IMR-90 (cell line): ENCODE results near the gene GCK. TPM values are rescaled to one million over a fixed set of nuclear protein-coding genes. Genes with fewer than 3 reads are reported as not detected.
A peak's percentile ranks its signal among the peaks of the same experiment; 100 is the strongest.

Experiments used
- ATAC-seq: fragments of 200-7000 bp; cut with Tn5 transposase; 2 replicates; pipeline ENCODE4 v1.9.1; 2020; ENCODE audit warnings: low read depth, mild to moderate bottlenecking, moderate library complexity
- BruUV-seq: library from RNA; stranded (reverse); fragments of 400-500 nt; replicated peaks from 2 replicates; lab custom pipeline; 2021; lab: Mats Ljungman, UMichigan
- CTCF ChIA-PET: fragments of 300-600 bp; formaldehyde crosslinking; extraction: SDS; loops from one replicate; lab custom pipeline; 2021; ENCODE audit warnings: antibody characterized with exemption; lab: Yijun Ruan, JAX
- POLR2A ChIA-PET: fragments of 300-600 bp; sonication (Branson Sonifier 250); formaldehyde crosslinking; loops from one replicate; lab custom pipeline; 2022; ENCODE audit warnings: antibody characterized with exemption; ENCODE audit not compliant: unreplicated experiment; lab: Charles Lee
- DNase-seq: peaks from one replicate; pipeline ENCODE4 v3.0.0; 2013
- H2AFZ ChIP-seq: replicated peaks from 2 replicates; pipeline ENCODE3; 2013; ENCODE audit warnings: low read length, mild to moderate bottlenecking; ENCODE audit not compliant: poor library complexity
- H2AK5ac ChIP-seq: 2 replicates; pipeline ENCODE4 v1.6.1; 2013; ENCODE audit warnings: low read depth, low read length, inconsistent platforms
- H2AK9ac ChIP-seq: replicated peaks from 2 replicates; pipeline ENCODE3; 2013; ENCODE audit warnings: mild to moderate bottlenecking, low read depth, low read length, moderate library complexity; ENCODE audit not compliant: poor library complexity
- H2BK120ac ChIP-seq: 2 replicates; pipeline ENCODE4 v1.6.1; 2013; ENCODE audit warnings: low read depth, low read length, inconsistent platforms
- H2BK15ac ChIP-seq: 3 replicates; pipeline ENCODE4 v1.6.1; 2013; ENCODE audit warnings: low read depth, low read length, inconsistent platforms
- H2BK20ac ChIP-seq: 2 replicates; pipeline ENCODE4 v1.6.1; 2013; ENCODE audit warnings: low read depth, mild to moderate bottlenecking, inconsistent platforms, low read length, moderate library complexity
- H2BK5ac ChIP-seq: 2 replicates; pipeline ENCODE4 v1.6.1; 2013; ENCODE audit warnings: mild to moderate bottlenecking, low read depth, low read length, inconsistent platforms; ENCODE audit not compliant: poor library complexity, severe bottlenecking
- H3K14ac ChIP-seq: replicated peaks from 2 replicates; pipeline ENCODE4 v1.6.1; 2013; ENCODE audit warnings: low read depth, low read length, inconsistent platforms
- H3K18ac ChIP-seq: 2 replicates; pipeline ENCODE4 v1.6.1; 2013; ENCODE audit warnings: low read depth, low read length, control low read depth
- H3K23ac ChIP-seq: 2 replicates; pipeline ENCODE4 v1.6.1; 2013; ENCODE audit warnings: low read depth, low read length, inconsistent platforms
- H3K27ac ChIP-seq: 2 replicates; pipeline ENCODE4 v1.5.1; 2013; ENCODE audit warnings: mild to moderate bottlenecking, control low read depth, low read length; ENCODE audit not compliant: insufficient read depth
- H3K27me3 ChIP-seq: 2 replicates; pipeline ENCODE4 v1.6.1; 2013; ENCODE audit warnings: low read length; ENCODE audit not compliant: control insufficient read depth, insufficient read depth
- H3K36me3 ChIP-seq: 2 replicates; pipeline ENCODE4 v1.6.1; 2013; ENCODE audit warnings: low read length, mixed read lengths; ENCODE audit not compliant: control insufficient read depth, insufficient read depth
- H3K4ac ChIP-seq: 2 replicates; pipeline ENCODE4 v1.6.1; 2013; ENCODE audit warnings: low read depth, low read length, inconsistent platforms
- H3K4me1 ChIP-seq: 2 replicates; pipeline ENCODE4 v1.6.1; 2013; ENCODE audit warnings: low read length, mixed read lengths; ENCODE audit not compliant: control insufficient read depth, insufficient read depth
- H3K4me2 ChIP-seq: 2 replicates; pipeline ENCODE4 v1.6.1; 2013; ENCODE audit warnings: low read depth, mild to moderate bottlenecking, control low read depth, low read length, moderate library complexity
- H3K4me3 ChIP-seq: 2 replicates; pipeline ENCODE4 v1.5.1; 2013; ENCODE audit warnings: low read depth, mild to moderate bottlenecking, control low read depth, low read length, moderate library complexity; ENCODE audit not compliant: insufficient read depth
- H3K56ac ChIP-seq: 2 replicates; pipeline ENCODE4 v1.6.1; 2013; ENCODE audit warnings: low read length, inconsistent platforms; ENCODE audit not compliant: insufficient read depth; ENCODE audit errors: extremely low read depth
- H3K79me1 ChIP-seq, 2 experiments: 2 replicates each; pipeline ENCODE4 v1.6.1; 2013; ENCODE audit warnings: low read length in 2 of 2, inconsistent platforms in 1 of 2, low read depth in 1 of 2
- H3K9ac ChIP-seq: 2 replicates; pipeline ENCODE4 v1.6.1; 2013; ENCODE audit warnings: low read depth, low read length, control low read depth
- H3K9me1 ChIP-seq: 2 replicates; pipeline ENCODE4 v1.6.1; 2013; ENCODE audit warnings: low read length, inconsistent platforms; ENCODE audit not compliant: insufficient read depth
- H3K9me3 ChIP-seq: 2 replicates; pipeline ENCODE4 v1.6.1; 2013; ENCODE audit warnings: low read length; ENCODE audit not compliant: control insufficient read depth, insufficient read depth
- H4K20me1 ChIP-seq: 2 replicates; pipeline ENCODE4 v1.6.1; 2013; ENCODE audit warnings: low read length, inconsistent platforms; ENCODE audit not compliant: insufficient read depth
- H4K5ac ChIP-seq: 2 replicates; pipeline ENCODE4 v1.6.1; 2013; ENCODE audit warnings: mild to moderate bottlenecking, low read depth, low read length, control low read depth
- H4K8ac ChIP-seq, 2 experiments: 2 replicates each; pipeline ENCODE4 v1.6.1; 2013; ENCODE audit warnings: low read depth in 2 of 2, low read length in 2 of 2, control low read depth in 1 of 2, inconsistent platforms in 1 of 2
- H4K91ac ChIP-seq: 2 replicates; pipeline ENCODE4 v1.6.1; 2013; ENCODE audit warnings: low read depth, low read length, inconsistent platforms; ENCODE audit not compliant: insufficient read depth
- CEBPB ChIP-seq: IDR thresholded peaks from 2 replicates; pipeline ENCODE4 v1.6.1; 2012; ENCODE audit warnings: low read depth, low read length, improper control_type of control experiment
- CHD1 ChIP-seq: IDR thresholded peaks from 2 replicates; pipeline ENCODE4 v1.6.1; 2012; ENCODE audit warnings: low read depth, low read length, improper control_type of control experiment
- FOS ChIP-seq: fragments of 150-350 bp; IDR thresholded peaks from 2 replicates; pipeline ENCODE4 v1.6.1; 2016; ENCODE audit warnings: low read depth, low read length
- MAFK ChIP-seq: IDR thresholded peaks from 2 replicates; pipeline ENCODE4 v1.6.1; 2012; ENCODE audit warnings: low read depth, low read length, improper control_type of control experiment
- MAZ ChIP-seq: IDR thresholded peaks from 2 replicates; pipeline ENCODE4 v1.6.1; 2012; ENCODE audit warnings: low read depth, mild to moderate bottlenecking, low read length, improper control_type of control experiment, moderate library complexity, borderline replicate concordance
- POLR2A ChIP-seq: IDR thresholded peaks from 2 replicates; pipeline ENCODE4 v1.6.1; 2012; ENCODE audit warnings: mild to moderate bottlenecking, low read depth, low read length
- RAD21 ChIP-seq: IDR thresholded peaks from 2 replicates; pipeline ENCODE4 v1.6.1; 2012; ENCODE audit warnings: low read length, improper control_type of control experiment
- RCOR1 ChIP-seq: IDR thresholded peaks from 2 replicates; pipeline ENCODE4 v1.6.1; 2012; ENCODE audit warnings: mild to moderate bottlenecking, low read length, improper control_type of control experiment; ENCODE audit not compliant: insufficient replicate concordance
- SMC3 ChIP-seq: fragments of 150-350 bp; IDR thresholded peaks from 2 replicates; pipeline ENCODE4 v1.6.1; 2016; ENCODE audit warnings: low read depth, mild to moderate bottlenecking, antibody characterized with exemption, low read length, moderate library complexity
- WGBS, 2 experiments: methylation state at CpG; one replicate each; pipeline versions ENCODE4 v1.1.5 to v1.1.7; 2013; ENCODE audit warnings: missing lambda C conversion rate in 2 of 2; ENCODE audit not compliant: insufficient read length in 1 of 2; ENCODE audit errors: extremely low coverage in 2 of 2; 5-methylcytosine and 5-hydroxymethylcytosine counted together
- dilution Hi-C: fragments of 300-500 bp; cut with HindIII; formaldehyde crosslinking; loops from one replicate; pipeline ENCODE4 v1.14.3; 2018; ENCODE audit warnings: low sequenced_read_pairs; ENCODE audit not compliant: unreplicated experiment
- in situ Hi-C: fragments of 300-500 bp; cut with MboI; formaldehyde crosslinking; loops from 3 replicates; pipeline ENCODE4 v1.14.3; 2019; ENCODE audit warnings: low sequenced_read_pairs, inconsistent platforms, mixed read lengths
- intact Hi-C: fragments of 100-400 bp; cut with micrococcal nuclease; formaldehyde crosslinking; loops from 2 replicates; pipeline ENCODE4 v1.10.0; 2022
- polyA plus RNA-seq, 3 experiments: library from polyadenylated mRNA; depleted of rRNA; stranded (reverse); fragments of >200 nt; gene quantifications; 2 replicates each; pipeline ENCODE4 v1.2.3, GENCODE V29; 2012; ENCODE audit warnings: low replicate concordance in 1 of 3
- total RNA-seq: library from RNA; depleted of rRNA; stranded (reverse); fragments of >200 nt; gene quantifications from 2 replicates; pipeline ENCODE4 v1.2.3, GENCODE V29; 2012
- TF ChIP-seq, protein P1 (sequence below): fragments of 150-350 bp; IDR thresholded peaks from 2 replicates; pipeline ENCODE4 v1.6.1; 2017; ENCODE audit warnings: mild to moderate bottlenecking, antibody characterized with exemption, low read length, low read depth
- TF ChIP-seq, protein P2 (sequence below): fragments of 150-350 bp; IDR thresholded peaks from 2 replicates; pipeline ENCODE4 v1.6.1; 2016; ENCODE audit warnings: low read depth, mild to moderate bottlenecking, low read length, moderate library complexity, borderline replicate concordance
- TF ChIP-seq, protein P3 (sequence below): conservative IDR thresholded peaks from 2 replicates; pipeline ENCODE4 v1.5.1; 2012; ENCODE audit warnings: mild to moderate bottlenecking, low read depth, low read length, improper control_type of control experiment

GCK gene
- total and polyA plus RNA-seq, 2 of the 4 experiments (the other 2 are of a cell fraction), result 0.14 to 0.18 TPM

DNA sequence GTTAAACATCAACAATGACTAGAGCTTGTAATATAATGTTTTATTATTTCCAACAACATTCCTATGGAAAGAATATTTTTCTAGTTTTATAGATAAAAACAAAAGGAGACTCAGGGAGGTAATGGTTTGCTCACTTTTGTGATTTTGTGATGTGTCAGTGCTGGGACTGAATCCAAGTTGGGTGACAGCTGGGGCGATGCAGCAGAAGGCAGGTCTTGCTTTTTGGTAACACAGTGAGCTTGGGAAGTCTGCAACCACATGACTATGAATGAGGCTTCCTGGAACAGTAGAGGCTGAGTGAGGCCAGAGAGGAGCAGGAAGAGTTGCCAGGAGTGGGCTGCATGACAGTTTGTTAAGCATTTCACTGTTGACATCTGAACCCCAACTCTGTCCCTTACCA lies 6.7 kb upstream of the GCK start:
- WGBS, 2 experiments, result no CpG with 5 or more reads among the region's 1 CpG

More for the DNA sequence above, 6.7 kb upstream of the GCK start:
- DNase-seq (peak; percentile 14), ATAC-seq (no peak)
- no peak overlapping the region for H2BK20ac ChIP-seq
- no TSS peak for BruUV-seq
- no peaks in the 10 kb centered on the region for H4K20me1 ChIP-seq
- no peak overlapping the region for H2AFZ ChIP-seq
- H2BK5ac ChIP-seq, result no peak overlapping the region
- no peak overlapping the region for H2BK120ac ChIP-seq
- H4K8ac ChIP-seq, result no peak overlapping the region
- H3K36me3 ChIP-seq, result no peaks in the 10 kb centered on the region
- ChIA-PET POLR2A (interaction anchor here (1.0 kb wide), 1 partner anchor 123 kb away, joined by 3 read pairs; no protein-coding TSS in a partner anchor), CTCF (interaction anchor here (1.1 to 1.7 kb wide), 2 partner anchors 72 to 123 kb away, joined by 3 to 8 read pairs; partner anchors contain the start of gene POLD2)
- no peaks in the 10 kb centered on the region for H3K9me1 ChIP-seq
- H3K27me3 ChIP-seq, result peaks cover 10% of the 10 kb centered on the region
- H4K5ac ChIP-seq, result no peak overlapping the region
- no peak overlapping the region for H2BK15ac ChIP-seq
- no peaks in the 10 kb centered on the region for H3K9me3 ChIP-seq
- no peak overlapping the region for H3K14ac ChIP-seq
- H4K91ac ChIP-seq, result no peak overlapping the region
- no peak overlapping the region for H3K56ac ChIP-seq
- H3K4me3 ChIP-seq, result no peak overlapping the region
- in situ Hi-C loops, result loop anchor here (5.0 to 10.0 kb wide), 2 partner anchors 71 to 129 kb away; partner anchors contain the start of genes PGAM2 and POLD2
- no peak overlapping the region for H3K9ac ChIP-seq
- TF ChIP-seq MAFK (no peak), CEBPB (no peak), RCOR1 (no peak), FOS (no peak), RAD21 (no peak), CHD1 (no peak), SMC3 (no peak), MAZ (no peak), POLR2A (no peak)
- TF ChIP-seq, protein P1, sequence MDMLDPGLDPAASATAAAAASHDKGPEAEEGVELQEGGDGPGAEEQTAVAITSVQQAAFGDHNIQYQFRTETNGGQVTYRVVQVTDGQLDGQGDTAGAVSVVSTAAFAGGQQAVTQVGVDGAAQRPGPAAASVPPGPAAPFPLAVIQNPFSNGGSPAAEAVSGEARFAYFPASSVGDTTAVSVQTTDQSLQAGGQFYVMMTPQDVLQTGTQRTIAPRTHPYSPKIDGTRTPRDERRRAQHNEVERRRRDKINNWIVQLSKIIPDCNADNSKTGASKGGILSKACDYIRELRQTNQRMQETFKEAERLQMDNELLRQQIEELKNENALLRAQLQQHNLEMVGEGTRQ, result no peak
- TF ChIP-seq, protein P2, sequence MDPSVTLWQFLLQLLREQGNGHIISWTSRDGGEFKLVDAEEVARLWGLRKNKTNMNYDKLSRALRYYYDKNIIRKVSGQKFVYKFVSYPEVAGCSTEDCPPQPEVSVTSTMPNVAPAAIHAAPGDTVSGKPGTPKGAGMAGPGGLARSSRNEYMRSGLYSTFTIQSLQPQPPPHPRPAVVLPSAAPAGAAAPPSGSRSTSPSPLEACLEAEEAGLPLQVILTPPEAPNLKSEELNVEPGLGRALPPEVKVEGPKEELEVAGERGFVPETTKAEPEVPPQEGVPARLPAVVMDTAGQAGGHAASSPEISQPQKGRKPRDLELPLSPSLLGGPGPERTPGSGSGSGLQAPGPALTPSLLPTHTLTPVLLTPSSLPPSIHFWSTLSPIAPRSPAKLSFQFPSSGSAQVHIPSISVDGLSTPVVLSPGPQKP, result no peak
- TF ChIP-seq, protein P3, sequence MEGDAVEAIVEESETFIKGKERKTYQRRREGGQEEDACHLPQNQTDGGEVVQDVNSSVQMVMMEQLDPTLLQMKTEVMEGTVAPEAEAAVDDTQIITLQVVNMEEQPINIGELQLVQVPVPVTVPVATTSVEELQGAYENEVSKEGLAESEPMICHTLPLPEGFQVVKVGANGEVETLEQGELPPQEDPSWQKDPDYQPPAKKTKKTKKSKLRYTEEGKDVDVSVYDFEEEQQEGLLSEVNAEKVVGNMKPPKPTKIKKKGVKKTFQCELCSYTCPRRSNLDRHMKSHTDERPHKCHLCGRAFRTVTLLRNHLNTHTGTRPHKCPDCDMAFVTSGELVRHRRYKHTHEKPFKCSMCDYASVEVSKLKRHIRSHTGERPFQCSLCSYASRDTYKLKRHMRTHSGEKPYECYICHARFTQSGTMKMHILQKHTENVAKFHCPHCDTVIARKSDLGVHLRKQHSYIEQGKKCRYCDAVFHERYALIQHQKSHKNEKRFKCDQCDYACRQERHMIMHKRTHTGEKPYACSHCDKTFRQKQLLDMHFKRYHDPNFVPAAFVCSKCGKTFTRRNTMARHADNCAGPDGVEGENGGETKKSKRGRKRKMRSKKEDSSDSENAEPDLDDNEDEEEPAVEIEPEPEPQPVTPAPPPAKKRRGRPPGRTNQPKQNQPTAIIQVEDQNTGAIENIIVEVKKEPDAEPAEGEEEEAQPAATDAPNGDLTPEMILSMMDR, result no peak
- dilution Hi-C loops, result no loop called here
- H3K4me1 ChIP-seq, result no peaks in the 10 kb centered on the region
- no peak overlapping the region for H2AK5ac ChIP-seq
- no peak overlapping the region for H3K18ac ChIP-seq
- no peaks in the 10 kb centered on the region for H3K79me1 ChIP-seq
- no peak overlapping the region for H2AK9ac ChIP-seq
- no peak overlapping the region for H3K4me2 ChIP-seq
- intact Hi-C loops, result loop anchor here (1.0 kb wide), 2 partner anchors 65 to 124 kb away; no protein-coding TSS in a partner anchor
- H3K4ac ChIP-seq, result no peak overlapping the region
- no peak overlapping the region for H3K23ac ChIP-seq
- H3K27ac ChIP-seq, result no peak overlapping the region
